Liver (tissue), 3 donors: ENCODE results near the gene AKAP7.

Experiments
- EGR1 ChIP-seq, 2 donors: IDR thresholded peaks; 2 replicates each; pipeline ENCODE4 v1.6.1; 2016 to 2018; ENCODE audit warnings: antibody characterized with exemption in 2 of 2, low read depth in 2 of 2
- GABPA ChIP-seq, 2 donors: IDR thresholded peaks in 1 of 2; conservative IDR thresholded peaks in 1 of 2; 2 replicates each; pipeline ENCODE4 v1.6.1; 2016; ENCODE audit warnings: antibody characterized with exemption in 2 of 2, mild to moderate bottlenecking in 1 of 2, moderate library complexity in 1 of 2
- HNF4A ChIP-seq, 2 donors: conservative IDR thresholded peaks; 2 replicates each; pipeline ENCODE4 v1.6.1; 2016; ENCODE audit warnings: antibody characterized with exemption in 2 of 2, mild to moderate bottlenecking in 2 of 2
- RAD21 ChIP-seq, 2 donors: IDR thresholded peaks; 2 replicates each; pipeline ENCODE4 v1.6.1; 2016; ENCODE audit warnings: antibody characterized with exemption in 2 of 2, mild to moderate bottlenecking in 2 of 2
- RXRA ChIP-seq, 2 donors: IDR thresholded peaks; 2 replicates each; pipeline ENCODE4 v1.6.1; 2017 to 2018; ENCODE audit warnings: antibody characterized with exemption in 2 of 2, mild to moderate bottlenecking in 1 of 2
- SP1 ChIP-seq: IDR thresholded peaks from 2 replicates; pipeline ENCODE4 v1.6.1; 2018; ENCODE audit warnings: antibody characterized with exemption, mild to moderate bottlenecking
- TAF1 ChIP-seq: conservative IDR thresholded peaks from 2 replicates; pipeline ENCODE4 v1.6.1; 2016; ENCODE audit warnings: antibody characterized with exemption, mild to moderate bottlenecking
- YY1 ChIP-seq: IDR thresholded peaks from 2 replicates; pipeline ENCODE4 v1.6.1; 2016; ENCODE audit warnings: antibody characterized with exemption, mild to moderate bottlenecking
- TF ChIP-seq, protein P1 (sequence below): fragments of 150-350 bp; IDR thresholded peaks from 2 replicates; pipeline ENCODE4 v1.5.1; 2017; ENCODE audit warnings: improper control_type of control experiment, low read depth, low read length; ENCODE audit not compliant: missing input control
- TF ChIP-seq, protein P2 (sequence below): IDR thresholded peaks from 2 replicates; pipeline ENCODE4 v1.6.1; 2016; ENCODE audit warnings: antibody characterized with exemption
- TF ChIP-seq, protein P3 (sequence below): IDR thresholded peaks from 2 replicates; pipeline ENCODE4 v1.6.1; 2016; ENCODE audit warnings: antibody characterized with exemption, mild to moderate bottlenecking
- TF ChIP-seq, protein P4 (sequence below): IDR thresholded peaks from 2 replicates; pipeline ENCODE4 v1.6.1; 2016; ENCODE audit warnings: antibody characterized with exemption
- donor health status: healthy.
- donor health status: healthy.

DNA sequence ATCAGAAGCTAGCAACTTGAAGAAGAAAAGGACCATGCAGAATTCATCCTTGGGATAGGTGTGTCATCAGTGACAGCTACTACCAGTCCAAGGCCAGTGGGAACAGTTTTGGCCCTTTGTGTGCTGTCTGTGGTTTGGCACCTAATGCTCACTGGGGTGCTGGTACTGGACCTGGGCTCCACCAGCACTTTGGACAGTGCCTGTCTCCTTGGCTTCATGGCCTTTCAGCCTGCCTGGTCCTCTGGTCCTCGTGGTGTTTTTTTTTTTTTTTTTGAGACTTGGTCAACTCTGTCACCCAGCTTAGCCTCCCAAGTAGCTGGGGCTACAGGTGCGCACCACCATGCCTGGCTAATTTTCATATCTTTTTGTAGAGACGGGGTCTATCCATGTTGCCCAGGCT, 56.3 kb downstream of the AKAP7 start:
- TF ChIP-seq TAF1 (no peak), YY1 (no peak), RAD21 (IDR thresholded peaks at IDR 0.05) (no peak), GABPA (IDR thresholded peaks at IDR 0.05 in 1 of 2, conservative IDR thresholded peaks at IDR 0.05 in 1 of 2) (no peak), SP1 (no peak), HNF4A (conservative IDR thresholded peaks at IDR 0.05) (no peak), EGR1 (IDR thresholded peaks at IDR 0.05; ENCODE audit: low read depth in 2 of 2) (no peak), RXRA (IDR thresholded peaks at IDR 0.05) (no peak)
- TF ChIP-seq, protein P1, sequence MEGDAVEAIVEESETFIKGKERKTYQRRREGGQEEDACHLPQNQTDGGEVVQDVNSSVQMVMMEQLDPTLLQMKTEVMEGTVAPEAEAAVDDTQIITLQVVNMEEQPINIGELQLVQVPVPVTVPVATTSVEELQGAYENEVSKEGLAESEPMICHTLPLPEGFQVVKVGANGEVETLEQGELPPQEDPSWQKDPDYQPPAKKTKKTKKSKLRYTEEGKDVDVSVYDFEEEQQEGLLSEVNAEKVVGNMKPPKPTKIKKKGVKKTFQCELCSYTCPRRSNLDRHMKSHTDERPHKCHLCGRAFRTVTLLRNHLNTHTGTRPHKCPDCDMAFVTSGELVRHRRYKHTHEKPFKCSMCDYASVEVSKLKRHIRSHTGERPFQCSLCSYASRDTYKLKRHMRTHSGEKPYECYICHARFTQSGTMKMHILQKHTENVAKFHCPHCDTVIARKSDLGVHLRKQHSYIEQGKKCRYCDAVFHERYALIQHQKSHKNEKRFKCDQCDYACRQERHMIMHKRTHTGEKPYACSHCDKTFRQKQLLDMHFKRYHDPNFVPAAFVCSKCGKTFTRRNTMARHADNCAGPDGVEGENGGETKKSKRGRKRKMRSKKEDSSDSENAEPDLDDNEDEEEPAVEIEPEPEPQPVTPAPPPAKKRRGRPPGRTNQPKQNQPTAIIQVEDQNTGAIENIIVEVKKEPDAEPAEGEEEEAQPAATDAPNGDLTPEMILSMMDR = no peak
- TF ChIP-seq, protein P2, sequence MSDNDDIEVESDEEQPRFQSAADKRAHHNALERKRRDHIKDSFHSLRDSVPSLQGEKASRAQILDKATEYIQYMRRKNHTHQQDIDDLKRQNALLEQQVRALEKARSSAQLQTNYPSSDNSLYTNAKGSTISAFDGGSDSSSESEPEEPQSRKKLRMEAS = no peak
- TF ChIP-seq, protein P3, sequence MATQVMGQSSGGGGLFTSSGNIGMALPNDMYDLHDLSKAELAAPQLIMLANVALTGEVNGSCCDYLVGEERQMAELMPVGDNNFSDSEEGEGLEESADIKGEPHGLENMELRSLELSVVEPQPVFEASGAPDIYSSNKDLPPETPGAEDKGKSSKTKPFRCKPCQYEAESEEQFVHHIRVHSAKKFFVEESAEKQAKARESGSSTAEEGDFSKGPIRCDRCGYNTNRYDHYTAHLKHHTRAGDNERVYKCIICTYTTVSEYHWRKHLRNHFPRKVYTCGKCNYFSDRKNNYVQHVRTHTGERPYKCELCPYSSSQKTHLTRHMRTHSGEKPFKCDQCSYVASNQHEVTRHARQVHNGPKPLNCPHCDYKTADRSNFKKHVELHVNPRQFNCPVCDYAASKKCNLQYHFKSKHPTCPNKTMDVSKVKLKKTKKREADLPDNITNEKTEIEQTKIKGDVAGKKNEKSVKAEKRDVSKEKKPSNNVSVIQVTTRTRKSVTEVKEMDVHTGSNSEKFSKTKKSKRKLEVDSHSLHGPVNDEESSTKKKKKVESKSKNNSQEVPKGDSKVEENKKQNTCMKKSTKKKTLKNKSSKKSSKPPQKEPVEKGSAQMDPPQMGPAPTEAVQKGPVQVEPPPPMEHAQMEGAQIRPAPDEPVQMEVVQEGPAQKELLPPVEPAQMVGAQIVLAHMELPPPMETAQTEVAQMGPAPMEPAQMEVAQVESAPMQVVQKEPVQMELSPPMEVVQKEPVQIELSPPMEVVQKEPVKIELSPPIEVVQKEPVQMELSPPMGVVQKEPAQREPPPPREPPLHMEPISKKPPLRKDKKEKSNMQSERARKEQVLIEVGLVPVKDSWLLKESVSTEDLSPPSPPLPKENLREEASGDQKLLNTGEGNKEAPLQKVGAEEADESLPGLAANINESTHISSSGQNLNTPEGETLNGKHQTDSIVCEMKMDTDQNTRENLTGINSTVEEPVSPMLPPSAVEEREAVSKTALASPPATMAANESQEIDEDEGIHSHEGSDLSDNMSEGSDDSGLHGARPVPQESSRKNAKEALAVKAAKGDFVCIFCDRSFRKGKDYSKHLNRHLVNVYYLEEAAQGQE = no peak
- TF ChIP-seq, protein P4, sequence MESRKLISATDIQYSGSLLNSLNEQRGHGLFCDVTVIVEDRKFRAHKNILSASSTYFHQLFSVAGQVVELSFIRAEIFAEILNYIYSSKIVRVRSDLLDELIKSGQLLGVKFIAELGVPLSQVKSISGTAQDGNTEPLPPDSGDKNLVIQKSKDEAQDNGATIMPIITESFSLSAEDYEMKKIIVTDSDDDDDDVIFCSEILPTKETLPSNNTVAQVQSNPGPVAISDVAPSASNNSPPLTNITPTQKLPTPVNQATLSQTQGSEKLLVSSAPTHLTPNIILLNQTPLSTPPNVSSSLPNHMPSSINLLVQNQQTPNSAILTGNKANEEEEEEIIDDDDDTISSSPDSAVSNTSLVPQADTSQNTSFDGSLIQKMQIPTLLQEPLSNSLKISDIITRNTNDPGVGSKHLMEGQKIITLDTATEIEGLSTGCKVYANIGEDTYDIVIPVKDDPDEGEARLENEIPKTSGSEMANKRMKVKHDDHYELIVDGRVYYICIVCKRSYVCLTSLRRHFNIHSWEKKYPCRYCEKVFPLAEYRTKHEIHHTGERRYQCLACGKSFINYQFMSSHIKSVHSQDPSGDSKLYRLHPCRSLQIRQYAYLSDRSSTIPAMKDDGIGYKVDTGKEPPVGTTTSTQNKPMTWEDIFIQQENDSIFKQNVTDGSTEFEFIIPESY = no peak
